GM12891 (cell line): ENCODE results near the gene GPC5.
A peak's percentile ranks its signal among the peaks of the same experiment; 100 is the strongest.

ENCODE experiments used
- DNase-seq: peaks from one replicate; pipeline ENCODE4 v3.0.0; 2011; ENCODE audit warnings: low spot score; ENCODE audit not compliant: insufficient read length
- FAIRE-seq: peaks from 2 replicates; lab custom pipeline; 2011; peaks lifted over from hg19 to GRCh38; lab: Jason Lieb, UNC
- PAX5 ChIP-seq: IDR thresholded peaks from 2 replicates; pipeline ENCODE4 v1.6.1; 2011; ENCODE audit warnings: low read length, moderate library complexity, mild to moderate bottlenecking; ENCODE audit not compliant: insufficient read depth, severe bottlenecking
- POLR2A ChIP-seq: IDR thresholded peaks from 2 replicates; pipeline ENCODE4 v1.6.1; 2011; ENCODE audit warnings: low read depth, low read length, control low read depth
- POLR2AphosphoS5 ChIP-seq: IDR thresholded peaks from 2 replicates; pipeline ENCODE4 v1.6.1; 2011; ENCODE audit warnings: low read depth, low read length, control low read depth
- POU2F2 ChIP-seq: IDR thresholded peaks from 2 replicates; pipeline ENCODE4 v1.6.1; 2011; ENCODE audit warnings: low read depth, mild to moderate bottlenecking, control low read depth, low read length, moderate library complexity
- SPI1 ChIP-seq: IDR thresholded peaks from 2 replicates; pipeline ENCODE4 v1.6.1; 2011; ENCODE audit warnings: low read depth, low read length, control low read depth
- TAF1 ChIP-seq: IDR thresholded peaks from 2 replicates; pipeline ENCODE4 v1.6.1; 2011; ENCODE audit warnings: low read depth, low read length, control low read depth

Gene GPC5

GRCh38 chr13:91955546-91956355, 557.3 kb downstream of the GPC5 start:
- DNase-seq (no peak), FAIRE-seq (no peak)
- TF ChIP-seq POU2F2 (no peak), PAX5 (no peak)

GRCh38 chr13:91960947-91961346, 562.5 kb downstream of the GPC5 start:
- no peak for FAIRE-seq
- no peak for DNase-seq
- TF ChIP-seq POLR2AphosphoS5 (no peak), PAX5 (no peak), TAF1 (no peak), POLR2A (no peak), POU2F2 (no peak), SPI1 (no peak)

GRCh38 chr13:91962946-91963345, 564.5 kb downstream of the GPC5 start:
- DNase-seq, result no peak
- TF ChIP-seq POU2F2 (no peak), SPI1 (no peak), TAF1 (no peak), PAX5 (no peak), POLR2A (no peak), POLR2AphosphoS5 (no peak)
- no peak for FAIRE-seq

GRCh38 chr13:91965511-91965910, 567.1 kb downstream of the GPC5 start:
- FAIRE-seq, result no peak
- TF ChIP-seq POLR2AphosphoS5 (no peak), SPI1 (no peak), POU2F2 (no peak), POLR2A (no peak), TAF1 (no peak)
- DNase-seq, result no peak

GRCh38 chr13:91978571-91978970, 580.1 kb downstream of the GPC5 start:
- TF ChIP-seq TAF1, result no peak
- TF ChIP-seq POLR2A, result no peak
- no peak for TF ChIP-seq PAX5
- no peak for TF ChIP-seq POLR2AphosphoS5
- no peak for FAIRE-seq
- DNase-seq, result no peak

- FAIRE-seq (no peak), DNase-seq (no peak)
Measured at GRCh38 chr13:91986761-91987483, 588.5 kb downstream of the GPC5 start.

GRCh38 chr13:91988331-91988730, 589.9 kb downstream of the GPC5 start:
- DNase-seq (no peak), FAIRE-seq (no peak)

More at GRCh38 chr13:91986761-91987483, 588.5 kb downstream of the GPC5 start:
- no peak for TF ChIP-seq POLR2AphosphoS5
- no peak for TF ChIP-seq SPI1
- TF ChIP-seq POU2F2, result no peak
- no peak for TF ChIP-seq TAF1
- TF ChIP-seq PAX5, result no peak

GRCh38 chr13:92012787-92013186, 614.4 kb downstream of the GPC5 start:
- TF ChIP-seq TAF1 (no peak), PAX5 (no peak), POU2F2 (no peak), SPI1 (no peak), POLR2A (no peak), POLR2AphosphoS5 (no peak)
- FAIRE-seq, result no peak

More at GRCh38 chr13:91988331-91988730, 589.9 kb downstream of the GPC5 start:
- no peak for TF ChIP-seq PAX5
- TF ChIP-seq POLR2A, result no peak
- TF ChIP-seq POU2F2, result no peak
- no peak for TF ChIP-seq SPI1
- no peak for TF ChIP-seq TAF1

GRCh38 chr13:92017737-92018136, 619.3 kb downstream of the GPC5 start:
- no peak for DNase-seq
- TF ChIP-seq PAX5 (no peak), POLR2AphosphoS5 (no peak), POU2F2 (no peak), SPI1 (no peak), POLR2A (no peak), TAF1 (no peak)
- peak; percentile 40 for FAIRE-seq

More at GRCh38 chr13:92012787-92013186, 614.4 kb downstream of the GPC5 start:
- DNase-seq, result no peak

GRCh38 chr13:92028695-92029094, 630.3 kb downstream of the GPC5 start:
- TF ChIP-seq PAX5 (no peak), SPI1 (no peak), POU2F2 (no peak), POLR2A (no peak), TAF1 (no peak), POLR2AphosphoS5 (no peak)
- DNase-seq, result no peak
- FAIRE-seq, result no peak
